Measurements from ENCODE around the gene RBM34. TPM values are rescaled to one million over a fixed set of nuclear protein-coding genes. Genes with fewer than 3 reads are reported as not detected.

Gene RBM34
- total and polyA plus RNA-seq, 2 donors (not counting 3 experiments of a cell fraction or from before 2014, with no cell fraction given): 16.1 to 80.7 TPM

DNA sequence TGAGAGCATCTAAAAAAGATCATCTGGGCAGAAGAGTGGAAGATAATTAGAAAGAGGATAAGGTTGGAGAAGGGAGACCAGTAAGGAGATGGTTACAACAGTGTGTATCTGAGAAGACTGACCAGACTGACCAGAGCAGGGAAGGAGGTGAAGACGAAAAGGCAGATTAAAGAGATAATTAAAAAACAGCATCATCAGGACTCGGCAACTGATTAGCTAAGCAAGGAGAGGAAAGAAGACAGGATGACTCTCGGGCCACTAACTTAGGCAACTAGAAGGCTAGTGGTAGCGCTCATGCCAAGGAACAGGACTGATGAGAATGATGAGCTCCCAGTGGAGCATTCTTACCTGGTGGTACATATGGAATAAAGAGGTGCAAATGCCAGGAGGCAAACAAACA is 3.9 kb downstream of the RBM34 start:
- no peaks in the 10 kb centered on the region for H3K27me3 ChIP-seq (ENCODE audit: control insufficient read depth in 2 of 2, insufficient read depth in 2 of 2, low read length in 2 of 2)
- no peaks in the 10 kb centered on the region for H3K9me3 ChIP-seq (replicated peaks; ENCODE audit: control insufficient read depth, insufficient read depth, low read length)
- no TSS peak for BruUV-seq (replicated peaks)
- H3K4me2 ChIP-seq (ENCODE audit: insufficient read depth, low read length): no peak overlapping the region
- DNase-seq (ENCODE audit: low read depth, low spot score): no peak
- H2AFZ ChIP-seq (ENCODE audit: low read depth, low read length): no peak overlapping the region
- peaks cover 8 to 12% of the 10 kb centered on the region in 2 experiments for H3K36me3 ChIP-seq (ENCODE audit: control insufficient read depth in 2 of 2, extremely low read depth in 1 of 2, insufficient read depth in 2 of 2, low read length in 2 of 2)
- no peak for FAIRE-seq
- intact Hi-C loops (cut with micrococcal nuclease): no loop called here
- TF ChIP-seq MYC (IDR thresholded peaks at IDR 0.05; ENCODE audit: low read depth, low read length) (no peak), POLR2A (IDR thresholded peaks at IDR 0.05; ENCODE audit: low read depth, low read length) (no peak), JUN (IDR thresholded peaks at IDR 0.05; ENCODE audit: borderline replicate concordance, insufficient read depth, insufficient read length, low read depth) (no peak), FOS (IDR thresholded peaks at IDR 0.05; ENCODE audit: borderline replicate concordance, insufficient read depth, low read length) (no peak), EZH2 (IDR thresholded peaks at IDR 0.05; ENCODE audit: borderline replicate concordance, low read depth, low read length, severe bottlenecking) (no peak), GATA2 (IDR thresholded peaks at IDR 0.05; ENCODE audit: insufficient read depth, insufficient read length, low read depth, low read length) (no peak), POLR2AphosphoS5 (IDR thresholded peaks at IDR 0.05; ENCODE audit: insufficient read depth, low read depth, low read length) (no peak)
- TF ChIP-seq, protein P1, sequence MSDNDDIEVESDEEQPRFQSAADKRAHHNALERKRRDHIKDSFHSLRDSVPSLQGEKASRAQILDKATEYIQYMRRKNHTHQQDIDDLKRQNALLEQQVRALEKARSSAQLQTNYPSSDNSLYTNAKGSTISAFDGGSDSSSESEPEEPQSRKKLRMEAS (IDR thresholded peaks at IDR 0.05; ENCODE audit: insufficient read depth, insufficient read length): no peak
- TF ChIP-seq, protein P2, sequence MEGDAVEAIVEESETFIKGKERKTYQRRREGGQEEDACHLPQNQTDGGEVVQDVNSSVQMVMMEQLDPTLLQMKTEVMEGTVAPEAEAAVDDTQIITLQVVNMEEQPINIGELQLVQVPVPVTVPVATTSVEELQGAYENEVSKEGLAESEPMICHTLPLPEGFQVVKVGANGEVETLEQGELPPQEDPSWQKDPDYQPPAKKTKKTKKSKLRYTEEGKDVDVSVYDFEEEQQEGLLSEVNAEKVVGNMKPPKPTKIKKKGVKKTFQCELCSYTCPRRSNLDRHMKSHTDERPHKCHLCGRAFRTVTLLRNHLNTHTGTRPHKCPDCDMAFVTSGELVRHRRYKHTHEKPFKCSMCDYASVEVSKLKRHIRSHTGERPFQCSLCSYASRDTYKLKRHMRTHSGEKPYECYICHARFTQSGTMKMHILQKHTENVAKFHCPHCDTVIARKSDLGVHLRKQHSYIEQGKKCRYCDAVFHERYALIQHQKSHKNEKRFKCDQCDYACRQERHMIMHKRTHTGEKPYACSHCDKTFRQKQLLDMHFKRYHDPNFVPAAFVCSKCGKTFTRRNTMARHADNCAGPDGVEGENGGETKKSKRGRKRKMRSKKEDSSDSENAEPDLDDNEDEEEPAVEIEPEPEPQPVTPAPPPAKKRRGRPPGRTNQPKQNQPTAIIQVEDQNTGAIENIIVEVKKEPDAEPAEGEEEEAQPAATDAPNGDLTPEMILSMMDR (IDR thresholded peaks at IDR 0.05; ENCODE audit: extremely low read depth in 1 of 2, insufficient read depth in 1 of 2, low read depth in 1 of 2, low read length in 2 of 2): no peak
- peaks cover 25% of the 10 kb centered on the region for H3K79me2 ChIP-seq (ENCODE audit: control insufficient read depth, insufficient read depth, low read length)
- dilution Hi-C loops (cut with MboI; ENCODE audit: extremely low pct_ligation_motif_present, low sequenced_read_pairs): no loop called here
- no peak overlapping the region for H3K27ac ChIP-seq (ENCODE audit: insufficient read depth, low read depth, low read length)
- no peak overlapping the region for H3K4me3 ChIP-seq (replicated peaks in 1 of 3; ENCODE audit: insufficient read depth in 1 of 3, low read depth in 1 of 3, low read length in 3 of 3)
- H3K9me1 ChIP-seq (replicated peaks; ENCODE audit: control insufficient read depth, extremely low read depth, insufficient read depth, low read length): no peaks in the 10 kb centered on the region
- ChIA-PET CTCF (interaction anchor here (1.0 kb wide), 1 partner anchor 259 kb away, joined by 5 read pairs; no protein-coding TSS in a partner anchor), POLR2A (no interaction called here)
- peaks cover 4% of the 10 kb centered on the region for H3K4me1 ChIP-seq (ENCODE audit: control insufficient read depth, extremely low read depth, insufficient read depth, low read length)
- no peak overlapping the region for H3K9ac ChIP-seq (replicated peaks; ENCODE audit: extremely low read depth, insufficient read depth, low read length)
- no peaks in the 10 kb centered on the region for H4K20me1 ChIP-seq (replicated peaks; ENCODE audit: control insufficient read depth, extremely low read depth, insufficient read depth, low read length)
